Measurements from ENCODE around the gene TUBGCP2. TPM values are rescaled to one million over a fixed set of nuclear protein-coding genes. Genes with fewer than 3 reads are reported as not detected.

Gene TUBGCP2, protein sequence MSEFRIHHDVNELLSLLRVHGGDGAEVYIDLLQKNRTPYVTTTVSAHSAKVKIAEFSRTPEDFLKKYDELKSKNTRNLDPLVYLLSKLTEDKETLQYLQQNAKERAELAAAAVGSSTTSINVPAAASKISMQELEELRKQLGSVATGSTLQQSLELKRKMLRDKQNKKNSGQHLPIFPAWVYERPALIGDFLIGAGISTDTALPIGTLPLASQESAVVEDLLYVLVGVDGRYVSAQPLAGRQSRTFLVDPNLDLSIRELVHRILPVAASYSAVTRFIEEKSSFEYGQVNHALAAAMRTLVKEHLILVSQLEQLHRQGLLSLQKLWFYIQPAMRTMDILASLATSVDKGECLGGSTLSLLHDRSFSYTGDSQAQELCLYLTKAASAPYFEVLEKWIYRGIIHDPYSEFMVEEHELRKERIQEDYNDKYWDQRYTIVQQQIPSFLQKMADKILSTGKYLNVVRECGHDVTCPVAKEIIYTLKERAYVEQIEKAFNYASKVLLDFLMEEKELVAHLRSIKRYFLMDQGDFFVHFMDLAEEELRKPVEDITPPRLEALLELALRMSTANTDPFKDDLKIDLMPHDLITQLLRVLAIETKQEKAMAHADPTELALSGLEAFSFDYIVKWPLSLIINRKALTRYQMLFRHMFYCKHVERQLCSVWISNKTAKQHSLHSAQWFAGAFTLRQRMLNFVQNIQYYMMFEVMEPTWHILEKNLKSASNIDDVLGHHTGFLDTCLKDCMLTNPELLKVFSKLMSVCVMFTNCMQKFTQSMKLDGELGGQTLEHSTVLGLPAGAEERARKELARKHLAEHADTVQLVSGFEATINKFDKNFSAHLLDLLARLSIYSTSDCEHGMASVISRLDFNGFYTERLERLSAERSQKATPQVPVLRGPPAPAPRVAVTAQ
- 10 to 100 TPM; 43.3 to 50.2 TPM for total RNA-seq

DNA sequence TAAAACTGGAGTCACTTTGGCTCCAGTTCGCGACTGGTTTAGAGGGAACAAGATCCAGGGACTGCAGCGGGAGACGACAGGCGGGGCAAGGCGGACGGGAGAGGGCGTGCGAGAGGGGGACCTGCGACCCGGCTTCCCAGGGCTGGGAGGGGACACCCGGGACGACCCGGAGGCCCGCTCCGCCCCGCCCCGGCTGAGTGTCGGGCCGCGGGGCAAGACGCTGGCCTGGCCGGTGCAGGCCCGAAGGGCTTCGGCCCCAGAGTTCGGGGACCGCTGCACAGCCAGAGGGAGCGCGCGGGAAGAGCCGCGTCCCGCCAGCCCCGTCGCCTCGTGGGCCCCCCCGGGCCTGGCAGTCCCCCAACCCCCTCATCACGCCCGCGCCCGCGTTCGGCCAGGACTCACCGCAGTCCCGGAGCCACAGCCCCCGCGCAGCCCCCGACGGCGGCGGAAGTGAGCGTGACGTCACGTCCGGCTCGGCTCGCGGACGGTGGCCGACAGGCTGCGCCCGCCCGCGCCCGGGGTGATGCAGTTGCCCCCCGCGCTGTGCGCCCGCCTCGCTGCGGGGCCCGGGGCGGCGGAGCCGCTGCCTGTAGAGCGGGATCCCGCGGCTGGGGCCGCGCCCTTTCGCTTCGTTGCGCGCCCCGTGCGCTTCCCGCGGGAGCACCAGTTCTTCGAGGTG, at the start of gene TUBGCP2, which contains the start of gene ZNF511:
TSS of gene TUBGCP2 (minus strand) at position 452 of the 679 bp plus-strand sequence. CDS start 5,931 bp downstream, outside the sequence.
TSS of gene ZNF511 (plus strand) at position 494 of the 679 bp plus-strand sequence. CDS start at position 524, 30 bp downstream.
- ChIA-PET CTCF (interaction anchor here (0.7 to 1.9 kb wide), 13 partner anchors 9 to 1063 kb away, joined by 3 to 9 read pairs (median 4); no protein-coding TSS in a partner anchor), POLR2A (interaction anchor here (1.1 kb wide), 1 partner anchor 49 kb away, joined by 3 read pairs; the partner anchor contains the start of gene FUOM)
- DNase-seq (peak; percentile 92), ATAC-seq (peak; percentile 72)
- Mint-ChIP-seq H3K36me3 (ENCODE audit: low read depth) (peaks cover 15% of the 10 kb centered on the region), H3K9me3 (ENCODE audit: low read depth) (no peaks in the 10 kb centered on the region), H3K27me3 (no peaks in the 10 kb centered on the region), H3K4me3 (peak within 1 kb of the TSS; percentile 100), H3K27ac (peak within 1 kb of the TSS; percentile 99), H3K4me1 (peaks cover 28% of the 10 kb centered on the region)
- intact Hi-C loops (cut with DNase I, micrococcal nuclease): loop anchor here (1.0 to 5.0 kb wide), 16 partner anchors 16 to 1408 kb away; partner anchors contain the start of genes FUOM (in 2 of the 2), DPYSL4 (in 1 of the 2), ECHS1 (in 1 of the 2) and LRRC27 (in 1 of the 2)

GRCh38 chr10:133357285-133358161, 48.9 kb upstream of the TUBGCP2 start, which contains the start of gene FUOM:
Gene FUOM, minus strand, starts transcription at chr10:133358019. Its CDS starts 12 bp downstream, at chr10:133358007.
- Mint-ChIP-seq H3K4me3 (peak within 1 kb of the TSS; percentile 77), H3K9me3 (ENCODE audit: low read depth) (no peaks in the 10 kb centered on the region)
- intact Hi-C loops (cut with DNase I, micrococcal nuclease): loop anchor here (1.0 to 5.0 kb wide), 13 partner anchors 15 to 1050 kb away; partner anchors contain the start of genes ECHS1 (in 2 of the 2), ADAM8 (in 1 of the 2), INPP5A (in 1 of the 2) and MTG1 (in 1 of the 2)

GRCh38 chr10:133356549-133357284, 48.0 kb upstream of the TUBGCP2 start:
- intact Hi-C loops (cut with DNase I, micrococcal nuclease): loop anchor here (1.0 to 5.0 kb wide), 7 partner anchors 21 to 1049 kb away; partner anchors contain the start of genes MTG1 (in 1 of the 2), STK32C (in 1 of the 2), TUBGCP2 (in 1 of the 2) and ZNF511 (in 1 of the 2)
- peaks cover 7% of the 10 kb centered on the region for H3K4me1 Mint-ChIP-seq
- ATAC-seq: no peak
- peak overlapping the region; percentile 60 for H3K27ac Mint-ChIP-seq
- peaks cover 7% of the 10 kb centered on the region for H3K36me3 Mint-ChIP-seq (ENCODE audit: low read depth)
- peak; percentile 27 for DNase-seq
- ChIA-PET POLR2A (interaction anchor here (0.7 to 1.2 kb wide), 2 partner anchors 10 to 49 kb away, joined by 3 read pairs; partner anchors contain the start of gene PRAP1), CTCF (interaction anchor here (0.6 to 1.3 kb wide), 4 partner anchors 21 to 44 kb away, joined by 3 to 5 read pairs (median 3); no protein-coding TSS in a partner anchor)
- H3K4me3 Mint-ChIP-seq: peak overlapping the region; percentile 77
- no peaks in the 10 kb centered on the region for H3K27me3 Mint-ChIP-seq
- no peaks in the 10 kb centered on the region for H3K9me3 Mint-ChIP-seq (ENCODE audit: low read depth)

More at GRCh38 chr10:133357285-133358161, 48.9 kb upstream of the TUBGCP2 start, which contains the start of gene FUOM:
- Mint-ChIP-seq H3K27ac (peak within 1 kb of the TSS; percentile 60), H3K27me3 (no peaks in the 10 kb centered on the region), H3K36me3 (ENCODE audit: low read depth) (peaks cover 10% of the 10 kb centered on the region), H3K4me1 (peaks cover 7% of the 10 kb centered on the region)
- POLR2A ChIA-PET: interaction anchor here (0.6 to 1.2 kb wide), 2 partner anchors 50 to 81 kb away, joined by 3 to 4 read pairs; partner anchors contain the start of gene ADAM8
- CTCF ChIA-PET: interaction anchor here (0.6 to 1.3 kb wide), 2 partner anchors 33 to 45 kb away, joined by 3 to 5 read pairs; no protein-coding TSS in a partner anchor
- DNase-seq (peak; percentile 87), ATAC-seq (peak; percentile 92)

GRCh38 chr10:133355991-133356390, 47.3 kb upstream of the TUBGCP2 start:
- ChIA-PET CTCF (interaction anchor here (1.1 kb wide), 1 partner anchor 22 kb away, joined by 3 read pairs; no protein-coding TSS in a partner anchor), POLR2A (interaction anchor here (0.7 kb wide), 1 partner anchor 9 kb away, joined by 3 read pairs; the partner anchor contains the start of gene PRAP1)
- ATAC-seq (no peak), DNase-seq (no peak)
- H3K4me1 Mint-ChIP-seq: peaks cover 4% of the 10 kb centered on the region
- no peaks in the 10 kb centered on the region for H3K9me3 Mint-ChIP-seq (ENCODE audit: low read depth)
- intact Hi-C loops (cut with DNase I, micrococcal nuclease): loop anchor here (2.0 to 5.0 kb wide), 3 partner anchors 49 to 1049 kb away; partner anchors contain the start of genes STK32C (in 1 of the 2), TUBGCP2 (in 1 of the 2) and ZNF511 (in 1 of the 2)
- peaks cover 5% of the 10 kb centered on the region for H3K36me3 Mint-ChIP-seq (ENCODE audit: low read depth)
- H3K27ac Mint-ChIP-seq: no peak overlapping the region
- H3K27me3 Mint-ChIP-seq: no peaks in the 10 kb centered on the region
- peak overlapping the region; percentile 77 for H3K4me3 Mint-ChIP-seq

- CTCF ChIA-PET: interaction anchor here (0.7 kb wide), 1 partner anchor 26 kb away, joined by 3 read pairs; no protein-coding TSS in a partner anchor
- intact Hi-C loops (cut with DNase I, micrococcal nuclease): loop anchor here (5.0 kb wide), 2 partner anchors 48 to 1048 kb away; partner anchors contain the start of genes STK32C (in 1 of the 2), TUBGCP2 (in 1 of the 2) and ZNF511 (in 1 of the 2)
- H3K4me3 Mint-ChIP-seq: no peak overlapping the region
- DNase-seq: no peak
- H3K9me3 Mint-ChIP-seq (ENCODE audit: low read depth): no peaks in the 10 kb centered on the region
- peaks cover 5% of the 10 kb centered on the region for H3K36me3 Mint-ChIP-seq (ENCODE audit: low read depth)
- H3K27me3 Mint-ChIP-seq: no peaks in the 10 kb centered on the region
- no peak overlapping the region for H3K27ac Mint-ChIP-seq
- peaks cover 4% of the 10 kb centered on the region for H3K4me1 Mint-ChIP-seq
- POLR2A ChIA-PET: no interaction called here
- ATAC-seq: no peak
These were observed 46.6 kb upstream of the TUBGCP2 start for GRCh38 chr10:133355266-133355665.

- Mint-ChIP-seq H3K4me1 (peaks cover 4% of the 10 kb centered on the region), H3K27ac (no peak overlapping the region), H3K27me3 (no peaks in the 10 kb centered on the region), H3K4me3 (no peak overlapping the region), H3K36me3 (ENCODE audit: low read depth) (peaks cover 5% of the 10 kb centered on the region), H3K9me3 (ENCODE audit: low read depth) (no peaks in the 10 kb centered on the region)
- intact Hi-C loops (cut with DNase I, micrococcal nuclease): loop anchor here (5.0 kb wide), 2 partner anchors 47 to 1047 kb away; partner anchors contain the start of genes STK32C (in 1 of the 2), TUBGCP2 (in 1 of the 2) and ZNF511 (in 1 of the 2)
- DNase-seq (no peak), ATAC-seq (no peak)
- ChIA-PET POLR2A (no interaction called here), CTCF (interaction anchor here (0.7 kb wide), 1 partner anchor 26 kb away, joined by 3 read pairs; no protein-coding TSS in a partner anchor)
These were observed 46.1 kb upstream of the TUBGCP2 start for GRCh38 chr10:133354672-133355240.

- Mint-ChIP-seq H3K27ac (no peak overlapping the region), H3K27me3 (peaks cover 2% of the 10 kb centered on the region), H3K4me3 (no peak overlapping the region), H3K36me3 (ENCODE audit: low read depth) (peaks cover 5% of the 10 kb centered on the region), H3K4me1 (peaks cover 6% of the 10 kb centered on the region), H3K9me3 (ENCODE audit: low read depth) (no peaks in the 10 kb centered on the region)
- ATAC-seq: no peak
- intact Hi-C loops (cut with DNase I, micrococcal nuclease): no loop called here
- DNase-seq: no peak
- CTCF ChIA-PET: interaction anchor here (0.7 to 1.4 kb wide), 2 partner anchors 9 to 24 kb away, joined by 3 read pairs; no protein-coding TSS in a partner anchor
- POLR2A ChIA-PET: no interaction called here
These were observed 45.4 kb upstream of the TUBGCP2 start for GRCh38 chr10:133353988-133354605.
